ENCODE results near the gene IZUMO1. TPM values are rescaled to one million over a fixed set of nuclear protein-coding genes. Genes with fewer than 3 reads are reported as not detected.

The IZUMO1 gene
- total RNA-seq, 1 experiment from 2014 or later, result not detected

- TF ChIP-seq CTCF (conservative IDR thresholded peaks at IDR 0.05; ENCODE audit: low read depth, low read length) (no peak), EZH2 (IDR thresholded peaks at IDR 0.05; ENCODE audit: borderline replicate concordance, low read depth, low read length, poor library complexity, severe bottlenecking) (no peak)
- no peak overlapping the region for H3K4me3 ChIP-seq (ENCODE audit: low read depth, low read length, poor library complexity, severe bottlenecking)
- H3K4me1 ChIP-seq (ENCODE audit: insufficient read depth, low read length, poor library complexity, severe bottlenecking), result peaks cover 22% of the 10 kb centered on the region
- H3K36me3 ChIP-seq (ENCODE audit: insufficient read depth, low read length, poor library complexity, severe bottlenecking), result no peaks in the 10 kb centered on the region
- DNase-seq (ENCODE audit: low spot score), result no peak
- H3K27me3 ChIP-seq (replicated peaks; ENCODE audit: insufficient read depth, low read depth, low read length, poor library complexity), result no peaks in the 10 kb centered on the region
- intact Hi-C loops (cut with micrococcal nuclease; ENCODE audit: unreplicated experiment), result no loop called here
- ChIA-PET CTCF (no interaction called here), POLR2A (ENCODE audit: low non-redundant PET) (interaction anchor here (0.6 kb wide), 1 partner anchor 15 kb away, joined by 10 read pairs; no protein-coding TSS in a partner anchor)
- H3K9me3 ChIP-seq (ENCODE audit: low read depth, low read length, poor library complexity, severe bottlenecking), result no peaks in the 10 kb centered on the region
- BruUV-seq (replicated peaks), result no TSS peak
- no peak overlapping the region for H3K27ac ChIP-seq (ENCODE audit: low read depth, low read length, poor library complexity, severe bottlenecking)
Observed at GRCh38 chr19:48728911-48729664, 17.6 kb downstream of the IZUMO1 start.

GRCh38 chr19:48726556-48726955 is 20.2 kb downstream of the IZUMO1 start:
- intact Hi-C loops (cut with micrococcal nuclease; ENCODE audit: unreplicated experiment), result no loop called here
- BruUV-seq (replicated peaks), result no TSS peak
- H3K4me1 ChIP-seq (ENCODE audit: insufficient read depth, low read length, poor library complexity, severe bottlenecking), result peaks cover 39% of the 10 kb centered on the region

GRCh38 chr19:48724796-48725753 is 21.6 kb downstream of the IZUMO1 start:
- H3K27ac ChIP-seq (ENCODE audit: low read depth, low read length, poor library complexity, severe bottlenecking), result peak overlapping the region; percentile 99
- intact Hi-C loops (cut with micrococcal nuclease; ENCODE audit: unreplicated experiment), result no loop called here
- POLR2A ChIA-PET (ENCODE audit: low non-redundant PET), result interaction anchor here (0.5 to 0.6 kb wide), 2 partner anchors 205 to 403 kb away, joined by 5 to 7 read pairs; no protein-coding TSS in a partner anchor
- H3K36me3 ChIP-seq (ENCODE audit: insufficient read depth, low read length, poor library complexity, severe bottlenecking), result no peaks in the 10 kb centered on the region
- CTCF ChIA-PET, result interaction anchor here (0.6 to 1.5 kb wide), 6 partner anchors 9 to 268 kb away, joined by 3 to 6 read pairs (median 3); partner anchors contain the start of genes HSD17B14 and RUVBL2
- TSS peak; percentile 55 for BruUV-seq (replicated peaks)
- TF ChIP-seq CTCF (conservative IDR thresholded peaks at IDR 0.05; ENCODE audit: low read depth, low read length) (no peak), EZH2 (IDR thresholded peaks at IDR 0.05; ENCODE audit: borderline replicate concordance, low read depth, low read length, poor library complexity, severe bottlenecking) (no peak)
- H3K27me3 ChIP-seq (replicated peaks; ENCODE audit: insufficient read depth, low read depth, low read length, poor library complexity), result no peaks in the 10 kb centered on the region
- peaks cover 43% of the 10 kb centered on the region for H3K4me1 ChIP-seq (ENCODE audit: insufficient read depth, low read length, poor library complexity, severe bottlenecking)
- peak; percentile 98 for DNase-seq (ENCODE audit: low spot score)
- H3K9me3 ChIP-seq (ENCODE audit: low read depth, low read length, poor library complexity, severe bottlenecking), result no peaks in the 10 kb centered on the region
- peak overlapping the region; percentile 5 for H3K4me3 ChIP-seq (ENCODE audit: low read depth, low read length, poor library complexity, severe bottlenecking)

More at GRCh38 chr19:48726556-48726955, 20.2 kb downstream of the IZUMO1 start:
- H3K4me3 ChIP-seq (ENCODE audit: low read depth, low read length, poor library complexity, severe bottlenecking), result no peak overlapping the region
- H3K27me3 ChIP-seq (replicated peaks; ENCODE audit: insufficient read depth, low read depth, low read length, poor library complexity), result no peaks in the 10 kb centered on the region
- DNase-seq (ENCODE audit: low spot score), result no peak
- ChIA-PET CTCF (no interaction called here), POLR2A (ENCODE audit: low non-redundant PET) (no interaction called here)
- no peaks in the 10 kb centered on the region for H3K36me3 ChIP-seq (ENCODE audit: insufficient read depth, low read length, poor library complexity, severe bottlenecking)
- peak overlapping the region; percentile 99 for H3K27ac ChIP-seq (ENCODE audit: low read depth, low read length, poor library complexity, severe bottlenecking)
- H3K9me3 ChIP-seq (ENCODE audit: low read depth, low read length, poor library complexity, severe bottlenecking), result no peaks in the 10 kb centered on the region
- TF ChIP-seq EZH2 (IDR thresholded peaks at IDR 0.05; ENCODE audit: borderline replicate concordance, low read depth, low read length, poor library complexity, severe bottlenecking), result no peak
